ENCODE results near the gene CDK5RAP2. TPM values are rescaled to one million over a fixed set of nuclear protein-coding genes. Genes with fewer than 3 reads are reported as not detected.

CDK5RAP2 gene
- total RNA-seq, 1 donor from 2014 or later = 54.5 TPM

DNA sequence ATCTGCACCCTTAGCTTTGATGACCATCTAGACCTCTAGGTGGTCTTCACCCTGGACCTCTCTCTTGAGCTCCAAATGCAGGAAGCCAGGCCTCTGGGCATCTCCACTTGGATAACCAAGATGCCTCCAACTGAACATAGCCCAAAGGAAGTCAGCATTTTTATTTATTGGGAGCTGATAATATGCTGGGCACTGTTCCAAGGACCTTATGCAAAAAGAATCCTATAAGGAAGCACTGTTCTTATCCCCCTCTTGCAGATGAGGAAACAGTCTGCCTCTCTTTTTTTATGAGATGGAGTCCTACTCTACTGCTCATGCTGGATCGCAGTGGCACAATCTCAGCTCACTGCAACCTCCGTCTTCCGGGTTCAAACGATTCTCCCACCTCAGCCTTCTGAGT lies 219.9 kb downstream of the CDK5RAP2 start:
- TF ChIP-seq, protein P1, sequence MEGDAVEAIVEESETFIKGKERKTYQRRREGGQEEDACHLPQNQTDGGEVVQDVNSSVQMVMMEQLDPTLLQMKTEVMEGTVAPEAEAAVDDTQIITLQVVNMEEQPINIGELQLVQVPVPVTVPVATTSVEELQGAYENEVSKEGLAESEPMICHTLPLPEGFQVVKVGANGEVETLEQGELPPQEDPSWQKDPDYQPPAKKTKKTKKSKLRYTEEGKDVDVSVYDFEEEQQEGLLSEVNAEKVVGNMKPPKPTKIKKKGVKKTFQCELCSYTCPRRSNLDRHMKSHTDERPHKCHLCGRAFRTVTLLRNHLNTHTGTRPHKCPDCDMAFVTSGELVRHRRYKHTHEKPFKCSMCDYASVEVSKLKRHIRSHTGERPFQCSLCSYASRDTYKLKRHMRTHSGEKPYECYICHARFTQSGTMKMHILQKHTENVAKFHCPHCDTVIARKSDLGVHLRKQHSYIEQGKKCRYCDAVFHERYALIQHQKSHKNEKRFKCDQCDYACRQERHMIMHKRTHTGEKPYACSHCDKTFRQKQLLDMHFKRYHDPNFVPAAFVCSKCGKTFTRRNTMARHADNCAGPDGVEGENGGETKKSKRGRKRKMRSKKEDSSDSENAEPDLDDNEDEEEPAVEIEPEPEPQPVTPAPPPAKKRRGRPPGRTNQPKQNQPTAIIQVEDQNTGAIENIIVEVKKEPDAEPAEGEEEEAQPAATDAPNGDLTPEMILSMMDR (IDR thresholded peaks at IDR 0.05) = no peak
- no peak for TF ChIP-seq POLR2A (IDR thresholded peaks at IDR 0.05)
- TF ChIP-seq POLR2AphosphoS5 (IDR thresholded peaks at IDR 0.05; ENCODE audit: insufficient read depth in 1 of 2, low read depth in 1 of 2) = no peak
- no peak for DNase-seq (ENCODE audit: extremely low spot score in 2 of 2)
- Histone ChIP-seq H3K27ac (no peak overlapping the region), H3K36me3 (no peaks in the 10 kb centered on the region), H3K4me3 (no peak overlapping the region), H3K27me3 (no peaks in the 10 kb centered on the region), H3K4me1 (no peaks in the 10 kb centered on the region), H3K9me3 (no peaks in the 10 kb centered on the region)
- intact Hi-C loops (cut with DNase I) = no loop called here

DNA sequence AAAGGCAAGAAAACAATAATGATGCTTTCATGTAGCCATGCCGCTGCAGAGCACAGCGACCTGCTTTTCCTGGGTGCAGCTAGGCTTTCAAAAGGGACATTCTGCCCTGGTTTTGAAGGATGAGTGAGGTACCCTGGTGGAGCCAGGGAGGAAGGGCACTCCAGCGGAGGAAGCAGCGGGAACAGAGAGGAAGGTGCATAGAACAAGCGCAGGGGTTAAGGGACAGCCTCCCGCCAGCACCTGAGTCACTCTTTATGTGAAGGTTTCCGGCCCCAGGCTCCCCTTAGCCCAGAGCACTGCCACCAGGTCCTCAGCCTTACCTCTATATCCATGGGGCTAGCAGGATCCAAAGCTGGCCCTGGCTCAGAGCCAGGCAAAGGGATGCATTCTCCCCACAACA lies 221.1 kb downstream of the CDK5RAP2 start:
- intact Hi-C loops (cut with DNase I) = no loop called here
- Histone ChIP-seq H3K9me3 (no peaks in the 10 kb centered on the region), H3K4me1 (no peaks in the 10 kb centered on the region), H3K27ac (no peak overlapping the region), H3K36me3 (no peaks in the 10 kb centered on the region), H3K4me3 (no peak overlapping the region), H3K27me3 (no peaks in the 10 kb centered on the region)
- TF ChIP-seq POLR2AphosphoS5 (IDR thresholded peaks at IDR 0.05; ENCODE audit: insufficient read depth in 1 of 2, low read depth in 1 of 2) = no peak
- no peak for TF ChIP-seq POLR2A (IDR thresholded peaks at IDR 0.05)
- TF ChIP-seq, protein P1 (IDR thresholded peaks at IDR 0.05) = no peak
- peak in 1 of 2 donors; percentile 60 for DNase-seq (ENCODE audit: extremely low spot score in 2 of 2)

DNA sequence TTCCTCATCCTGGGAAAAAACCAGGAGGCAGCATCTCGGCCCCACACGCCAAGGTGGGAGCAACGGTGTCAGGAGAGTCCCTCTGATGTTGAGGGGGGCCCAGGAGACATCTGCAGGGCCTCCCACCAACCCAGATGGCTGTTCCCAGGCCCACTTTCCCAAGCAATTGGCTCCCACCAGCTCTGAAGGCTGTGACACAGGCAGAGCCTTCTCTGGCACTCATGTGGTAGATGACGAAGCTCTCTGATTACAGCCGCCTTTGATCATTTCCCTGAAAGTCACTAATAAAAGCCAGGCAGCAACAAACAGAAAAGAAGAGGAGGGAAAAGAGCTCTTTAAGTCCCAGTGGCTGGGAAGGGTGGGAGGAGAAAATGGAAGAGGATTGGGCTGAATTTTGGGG lies 226.5 kb downstream of the CDK5RAP2 start:
- intact Hi-C loops (cut with DNase I) = no loop called here
- H3K9me3 ChIP-seq = no peaks in the 10 kb centered on the region
- H3K27ac ChIP-seq = no peak overlapping the region
- H3K27me3 ChIP-seq = no peaks in the 10 kb centered on the region
- no peaks in the 10 kb centered on the region for H3K36me3 ChIP-seq
- no peak overlapping the region for H3K4me3 ChIP-seq
- DNase-seq (ENCODE audit: extremely low spot score in 2 of 2) = no peak
- no peaks in the 10 kb centered on the region for H3K4me1 ChIP-seq
- TF ChIP-seq, protein P1 (IDR thresholded peaks at IDR 0.05) = no peak
- TF ChIP-seq POLR2AphosphoS5 (IDR thresholded peaks at IDR 0.05; ENCODE audit: insufficient read depth in 1 of 2, low read depth in 1 of 2) (no peak), POLR2A (IDR thresholded peaks at IDR 0.05) (no peak)

DNA sequence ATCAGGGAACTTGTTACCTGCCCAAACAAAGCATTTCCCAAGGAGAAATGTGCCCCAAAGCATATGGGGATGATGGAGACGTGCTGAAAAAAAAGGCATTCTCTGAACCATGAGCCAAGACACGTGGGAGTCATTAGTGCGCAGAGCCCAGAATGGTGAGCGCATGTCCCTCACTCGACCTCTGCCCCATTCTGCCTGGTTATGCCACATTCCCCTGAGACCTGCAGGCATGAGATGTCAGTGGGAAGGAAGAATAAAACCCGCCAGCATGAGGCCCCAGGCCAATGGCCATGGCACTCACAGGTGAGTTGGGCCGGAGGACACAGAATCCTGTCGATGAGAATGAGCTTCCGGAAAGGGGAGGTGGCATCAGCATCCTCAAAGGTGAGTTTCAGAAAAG lies 228.9 kb downstream of the CDK5RAP2 start:
- Histone ChIP-seq H3K4me3 (no peak overlapping the region), H3K4me1 (no peaks in the 10 kb centered on the region), H3K36me3 (no peaks in the 10 kb centered on the region), H3K27me3 (no peaks in the 10 kb centered on the region), H3K9me3 (no peaks in the 10 kb centered on the region), H3K27ac (no peak overlapping the region)
- intact Hi-C loops (cut with DNase I) = no loop called here
- DNase-seq (ENCODE audit: extremely low spot score in 2 of 2) = no peak
- TF ChIP-seq POLR2AphosphoS5 (IDR thresholded peaks at IDR 0.05; ENCODE audit: insufficient read depth in 1 of 2, low read depth in 1 of 2) (no peak), POLR2A (IDR thresholded peaks at IDR 0.05) (no peak)
- TF ChIP-seq, protein P1 (IDR thresholded peaks at IDR 0.05) = no peak

DNA sequence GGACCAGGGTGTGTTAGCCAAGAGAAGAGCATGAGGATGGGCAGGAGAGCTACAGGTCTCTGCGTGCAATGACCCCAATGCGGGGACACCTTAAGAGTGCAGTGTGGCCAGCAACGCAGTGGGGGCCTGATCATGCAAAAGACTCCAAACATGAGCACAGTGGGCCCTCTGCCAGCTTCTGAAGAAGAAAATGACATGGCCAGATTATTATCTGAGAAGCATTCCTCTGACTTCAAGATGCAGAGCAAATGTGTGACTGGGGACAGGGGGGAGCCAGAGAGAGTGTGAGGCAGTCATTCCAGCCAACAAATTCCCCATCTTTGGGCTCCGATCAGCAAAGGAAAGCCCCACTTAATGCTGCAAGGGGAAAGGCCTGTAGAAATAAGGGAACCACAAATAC lies 229.4 kb downstream of the CDK5RAP2 start:
- intact Hi-C loops (cut with DNase I) = no loop called here
- Histone ChIP-seq H3K9me3 (no peaks in the 10 kb centered on the region), H3K27ac (no peak overlapping the region), H3K4me3 (no peak overlapping the region), H3K27me3 (no peaks in the 10 kb centered on the region), H3K36me3 (no peaks in the 10 kb centered on the region), H3K4me1 (no peaks in the 10 kb centered on the region)
- no peak for DNase-seq (ENCODE audit: extremely low spot score in 2 of 2)
- TF ChIP-seq POLR2AphosphoS5 (IDR thresholded peaks at IDR 0.05; ENCODE audit: insufficient read depth in 1 of 2, low read depth in 1 of 2) (no peak), POLR2A (IDR thresholded peaks at IDR 0.05) (no peak)
- TF ChIP-seq, protein P1 (IDR thresholded peaks at IDR 0.05) = no peak

All from vagina (tissue), 2 donors.